OCI-LY7 (cell line): ENCODE results near the gene HSBP1L1. TPM values are rescaled to one million over a fixed set of nuclear protein-coding genes. Genes with fewer than 3 reads are reported as not detected.

Experiments
- BruUV-seq: library from RNA; stranded (reverse); fragments of 400-500 nt; replicated peaks from 2 replicates; lab custom pipeline; 2021; lab: Mats Ljungman, UMichigan
- CTCF ChIA-PET: fragments of 300-600 bp; sonication (Branson Sonifier 250); formaldehyde crosslinking; loops from one replicate; lab custom pipeline; 2022; ENCODE audit warnings: antibody characterized with exemption; ENCODE audit not compliant: unreplicated experiment; lab: Charles Lee
- POLR2A ChIA-PET: fragments of 300-600 bp; sonication (Branson Sonifier 250); formaldehyde crosslinking; loops from one replicate; lab custom pipeline; 2022; ENCODE audit warnings: antibody characterized with exemption; lab: Charles Lee
- DNase-seq: peaks from one replicate; pipeline ENCODE4 v3.0.0-alpha.2; 2015; ENCODE audit warnings: low spot score
- H2AFZ ChIP-seq: fragments of 200-600 bp; sonication (generic), shearing (Covaris generic); 2 replicates; pipeline ENCODE4 v1.6.1; 2014; ENCODE audit warnings: mild to moderate bottlenecking, antibody characterized with exemption, low read length, moderate library complexity
- H3K27ac ChIP-seq: fragments of 200-600 bp; sonication (generic); 2 replicates; pipeline ENCODE4 v1.5.1; 2014; ENCODE audit warnings: mixed run types, low read depth, mild to moderate bottlenecking, moderate library complexity, low read length, inconsistent platforms; ENCODE audit not compliant: poor library complexity, severe bottlenecking
- H3K36me3 ChIP-seq: fragments of 200-600 bp; sonication (generic); 2 replicates; pipeline ENCODE4 v1.6.1; 2014; ENCODE audit warnings: mild to moderate bottlenecking, antibody characterized with exemption, low read length, moderate library complexity, mixed read lengths; ENCODE audit not compliant: insufficient read depth
- H3K4me1 ChIP-seq: fragments of 200-600 bp; sonication (generic); 2 replicates; pipeline ENCODE4 v1.5.1; 2014; ENCODE audit warnings: mild to moderate bottlenecking, low read length; ENCODE audit not compliant: insufficient read depth, poor library complexity, severe bottlenecking
- H3K4me2 ChIP-seq: fragments of 200-600 bp; sonication (generic); 2 replicates; pipeline ENCODE4 v1.6.1; 2014; ENCODE audit warnings: mild to moderate bottlenecking, low read length
- H3K4me3 ChIP-seq: fragments of 200-600 bp; sonication (generic); 2 replicates; pipeline ENCODE4 v1.5.1; 2014; ENCODE audit warnings: mild to moderate bottlenecking, low read depth, low read length; ENCODE audit not compliant: poor library complexity, severe bottlenecking
- H3K79me2 ChIP-seq: fragments of 200-600 bp; sonication (generic); 2 replicates; pipeline ENCODE4 v1.6.1; 2016; ENCODE audit warnings: low read depth, mild to moderate bottlenecking, low read length, moderate library complexity, mixed read lengths; ENCODE audit not compliant: insufficient read depth
- H3K9me2 ChIP-seq: fragments of 200-600 bp; sonication (generic); 2 replicates; pipeline ENCODE4 v1.6.1; 2016; ENCODE audit warnings: mild to moderate bottlenecking, low read length, mixed read lengths; ENCODE audit not compliant: insufficient read depth
- H3K9me3 ChIP-seq: fragments of 200-600 bp; sonication (generic); 2 replicates; pipeline ENCODE4 v1.6.1; 2014; ENCODE audit warnings: mild to moderate bottlenecking, mixed run types, low read length, mixed read lengths
- H4K20me1 ChIP-seq: fragments of 200-600 bp; sonication (generic); 2 replicates; pipeline ENCODE4 v1.6.1; 2014; ENCODE audit warnings: mild to moderate bottlenecking, antibody characterized with exemption, low read length, moderate library complexity, mixed read lengths; ENCODE audit not compliant: insufficient read depth
- EZH2phosphoT487 ChIP-seq: fragments of 200-600 bp; sonication (generic); IDR thresholded peaks from 2 replicates; pipeline ENCODE4 v1.6.1; 2018; ENCODE audit warnings: low read depth, borderline replicate concordance, mild to moderate bottlenecking, mixed run types, antibody characterized with exemption, low read length, moderate library complexity, mixed read lengths
- intact Hi-C: fragments of 100-400 bp; cut with micrococcal nuclease; formaldehyde crosslinking; loops from one replicate; pipeline ENCODE4 v1.10.0; 2022; ENCODE audit not compliant: unreplicated experiment
- total RNA-seq, 2 experiments: library from RNA; depleted of rRNA in 1 of 2; stranded (reverse); fragments of >200 nt in 1 of 2; shearing (Covaris generic) in 1 of 2; gene quantifications; 2 replicates each; pipeline ENCODE4 v1.2.3, GENCODE V29; 2014 to 2022
- TF ChIP-seq, protein P1 (sequence below): fragments of 200-600 bp; sonication (generic); conservative IDR thresholded peaks from 2 replicates; pipeline ENCODE4 v1.5.1; 2014; ENCODE audit warnings: mild to moderate bottlenecking, antibody characterized with exemption, low read length, moderate library complexity, mixed read lengths

Gene HSBP1L1
- total RNA-seq, 2 experiments from 2014 or later: not detected

DNA sequence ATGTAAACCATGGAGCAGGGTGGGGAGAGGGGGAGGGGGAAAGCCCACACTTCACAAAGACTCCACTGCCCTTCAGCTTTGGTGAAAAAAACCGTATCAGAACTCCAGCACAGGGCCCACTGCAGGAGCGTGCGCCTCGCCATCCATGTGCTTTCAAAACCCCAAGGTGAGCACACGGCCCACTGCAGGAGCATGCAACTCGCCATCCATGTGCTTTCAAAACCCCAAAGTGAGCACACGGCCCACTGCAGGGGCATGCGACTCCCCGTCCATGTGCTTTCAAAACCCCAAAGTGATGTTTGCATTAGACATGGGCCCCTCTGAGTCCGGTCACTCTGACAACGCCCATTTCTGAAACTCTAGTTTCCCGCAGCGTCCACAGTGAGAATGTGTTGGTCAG is 16.1 kb downstream of the HSBP1L1 start:
- H4K20me1 ChIP-seq: peaks cover 17% of the 10 kb centered on the region
- no peak for TF ChIP-seq EZH2phosphoT487
- TF ChIP-seq, protein P1, sequence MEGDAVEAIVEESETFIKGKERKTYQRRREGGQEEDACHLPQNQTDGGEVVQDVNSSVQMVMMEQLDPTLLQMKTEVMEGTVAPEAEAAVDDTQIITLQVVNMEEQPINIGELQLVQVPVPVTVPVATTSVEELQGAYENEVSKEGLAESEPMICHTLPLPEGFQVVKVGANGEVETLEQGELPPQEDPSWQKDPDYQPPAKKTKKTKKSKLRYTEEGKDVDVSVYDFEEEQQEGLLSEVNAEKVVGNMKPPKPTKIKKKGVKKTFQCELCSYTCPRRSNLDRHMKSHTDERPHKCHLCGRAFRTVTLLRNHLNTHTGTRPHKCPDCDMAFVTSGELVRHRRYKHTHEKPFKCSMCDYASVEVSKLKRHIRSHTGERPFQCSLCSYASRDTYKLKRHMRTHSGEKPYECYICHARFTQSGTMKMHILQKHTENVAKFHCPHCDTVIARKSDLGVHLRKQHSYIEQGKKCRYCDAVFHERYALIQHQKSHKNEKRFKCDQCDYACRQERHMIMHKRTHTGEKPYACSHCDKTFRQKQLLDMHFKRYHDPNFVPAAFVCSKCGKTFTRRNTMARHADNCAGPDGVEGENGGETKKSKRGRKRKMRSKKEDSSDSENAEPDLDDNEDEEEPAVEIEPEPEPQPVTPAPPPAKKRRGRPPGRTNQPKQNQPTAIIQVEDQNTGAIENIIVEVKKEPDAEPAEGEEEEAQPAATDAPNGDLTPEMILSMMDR: no peak
- H3K4me1 ChIP-seq: no peaks in the 10 kb centered on the region
- H3K9me3 ChIP-seq: no peaks in the 10 kb centered on the region
- no peak overlapping the region for H3K27ac ChIP-seq
- H3K79me2 ChIP-seq: peaks cover 98% of the 10 kb centered on the region
- no TSS peak for BruUV-seq
- no peak for DNase-seq
- POLR2A ChIA-PET: no interaction called here
- peaks cover 68% of the 10 kb centered on the region for H3K36me3 ChIP-seq
- H3K4me2 ChIP-seq: no peak overlapping the region
- intact Hi-C loops: no loop called here
- CTCF ChIA-PET: no interaction called here
- H3K9me2 ChIP-seq: no peaks in the 10 kb centered on the region
- H2AFZ ChIP-seq: no peak overlapping the region
- H3K4me3 ChIP-seq: no peak overlapping the region

DNA sequence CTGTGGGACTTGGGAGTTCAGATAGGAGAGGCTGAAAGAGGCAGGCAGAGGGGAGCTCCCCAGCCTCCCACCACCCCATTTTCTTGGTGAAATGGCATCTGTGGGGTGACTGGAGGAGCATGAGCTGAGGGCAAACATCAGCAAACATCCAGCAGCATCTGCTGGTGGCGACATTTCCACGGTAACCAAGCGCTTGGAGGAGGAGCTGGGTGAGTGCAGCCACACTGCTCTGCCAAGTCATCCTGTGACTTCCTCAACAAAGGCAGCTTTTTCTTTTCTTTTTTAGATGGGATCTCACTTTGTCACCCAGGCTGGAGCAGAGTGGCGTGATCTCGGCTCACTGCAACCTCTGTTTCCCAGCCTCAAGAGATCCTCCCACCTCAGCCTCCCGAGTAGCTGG is 18.3 kb downstream of the HSBP1L1 start:
- peaks cover 99% of the 10 kb centered on the region for H3K79me2 ChIP-seq
- intact Hi-C loops: no loop called here
- BruUV-seq: no TSS peak
- POLR2A ChIA-PET: no interaction called here
- peaks cover 8% of the 10 kb centered on the region for H3K4me1 ChIP-seq
- TF ChIP-seq EZH2phosphoT487: no peak
- TF ChIP-seq, protein P1: no peak
- H4K20me1 ChIP-seq: peaks cover 33% of the 10 kb centered on the region
- no peaks in the 10 kb centered on the region for H3K9me2 ChIP-seq
- H3K9me3 ChIP-seq: no peaks in the 10 kb centered on the region
- H3K27ac ChIP-seq: no peak overlapping the region
- no peak overlapping the region for H2AFZ ChIP-seq
- peaks cover 66% of the 10 kb centered on the region for H3K36me3 ChIP-seq
- CTCF ChIA-PET: no interaction called here
- no peak for DNase-seq
- H3K4me3 ChIP-seq: no peak overlapping the region
- H3K4me2 ChIP-seq: no peak overlapping the region

DNA sequence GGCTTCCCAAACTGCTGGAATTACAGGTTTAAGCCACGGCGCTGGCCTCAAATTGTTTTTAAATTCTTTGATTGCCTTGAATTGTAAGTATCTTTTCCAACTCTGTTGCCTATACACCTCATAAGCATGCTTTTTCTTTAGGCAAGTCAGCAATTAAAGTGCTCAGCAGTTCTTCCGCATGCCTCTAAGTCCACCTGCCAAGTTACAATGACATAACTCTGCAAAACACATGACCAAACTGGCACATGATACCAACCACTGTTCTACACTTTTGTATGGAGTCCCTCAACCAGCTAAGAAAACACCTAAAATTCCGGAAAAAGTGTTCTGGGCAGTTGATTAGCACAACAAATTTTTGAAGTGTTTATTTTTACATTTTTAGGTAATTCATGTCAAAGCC is 18.8 kb downstream of the HSBP1L1 start:
- no peak overlapping the region for H3K27ac ChIP-seq
- H3K4me3 ChIP-seq: no peak overlapping the region
- no peak for TF ChIP-seq EZH2phosphoT487
- TF ChIP-seq, protein P1: no peak
- no peaks in the 10 kb centered on the region for H3K9me2 ChIP-seq
- no peak overlapping the region for H3K4me2 ChIP-seq
- ChIA-PET POLR2A (no interaction called here), CTCF (interaction anchor here (0.6 kb wide), 1 partner anchor 51 kb away, joined by 3 read pairs; no protein-coding TSS in a partner anchor)
- DNase-seq: no peak
- BruUV-seq: no TSS peak
- H2AFZ ChIP-seq: no peak overlapping the region
- H3K36me3 ChIP-seq: peaks cover 62% of the 10 kb centered on the region
- intact Hi-C loops: no loop called here
- peaks cover 99% of the 10 kb centered on the region for H3K79me2 ChIP-seq
- peaks cover 8% of the 10 kb centered on the region for H3K4me1 ChIP-seq
- H4K20me1 ChIP-seq: peaks cover 29% of the 10 kb centered on the region
- H3K9me3 ChIP-seq: no peaks in the 10 kb centered on the region
